OCI-LY3 (cell line): ENCODE data around the gene TFEB.

Experiments used
- CTCF ChIP-seq: fragments of 200-600, 300-600 bp; sonication (generic); IDR thresholded peaks from 2 replicates; pipeline ENCODE4 v1.5.1; 2014; ENCODE audit warnings: antibody characterized with exemption, low read length, low read depth
- EZH2phosphoT487 ChIP-seq: fragments of 200-600 bp; shearing (Covaris generic); IDR thresholded peaks from 2 replicates; pipeline ENCODE4 v1.6.1; 2018; ENCODE audit warnings: antibody characterized with exemption, mixed run types, low read depth

- TF ChIP-seq CTCF (no peak), EZH2phosphoT487 (no peak)
Measured at GRCh38 chr6:41757271-41757670, 21.9 kb upstream of the TFEB start.
